ENCODE measurements around the gene HOXD12.

HOXD12 gene

GRCh38 chr2:176124110-176124946 lies 24.7 kb downstream of the HOXD12 start:
- H3K4me2 ChIP-seq, result peak overlapping the region in 2 of 11 experiments; percentile 49 to 62; a peak in 4 of 22 replicates
- no peak for TF ChIP-seq Cebpa-rat (IDR thresholded peaks at IDR 0.05)
- peaks cover 0 to 91% (median 62%) of the 10 kb centered on the region in 11 experiments; a peak in 16 of 22 replicates for H4K20me1 ChIP-seq
- no peak overlapping the region; a peak in 1 of 20 replicates for H3K4me3 ChIP-seq
- H3K27me3 ChIP-seq, result peaks cover 100% of the 10 kb centered on the region in 11 experiments
- H3K9ac ChIP-seq, result no peak overlapping the region
- H3K27ac ChIP-seq, result no peak overlapping the region
- H3K4me1 ChIP-seq, result peaks cover 10 to 23% (median 15%) of the 10 kb centered on the region in 10 experiments; a peak in 13 of 20 replicates
- no peaks in the 10 kb centered on the region; a peak in 1 of 22 replicates for H3K36me3 ChIP-seq
- peaks cover 29 to 43% (median 33%) of the 10 kb centered on the region in 11 experiments for H3K9me3 ChIP-seq (replicated peaks in 1 of 11)

- TF ChIP-seq Cebpa-rat (IDR thresholded peaks at IDR 0.05), result no peak
- H3K9me3 ChIP-seq (replicated peaks in 1 of 11), result peaks cover 32 to 45% (median 39%) of the 10 kb centered on the region in 11 experiments
- H4K20me1 ChIP-seq, result peaks cover 0 to 88% (median 64%) of the 10 kb centered on the region in 11 experiments; a peak in 16 of 22 replicates
- H3K4me2 ChIP-seq, result peak overlapping the region in 2 of 11 experiments; percentile 49 to 62; a peak in 3 of 22 replicates
- H3K4me1 ChIP-seq, result peaks cover 10 to 23% (median 15%) of the 10 kb centered on the region in 10 experiments; a peak in 13 of 20 replicates
- H3K9ac ChIP-seq, result no peak overlapping the region
- H3K27me3 ChIP-seq, result peaks cover 100% of the 10 kb centered on the region in 11 experiments
- H3K36me3 ChIP-seq, result no peaks in the 10 kb centered on the region; a peak in 1 of 22 replicates
- no peak overlapping the region for H3K27ac ChIP-seq
- H3K4me3 ChIP-seq, result no peak overlapping the region
Measured at GRCh38 chr2:176124947-176125771, 25.6 kb downstream of the HOXD12 start.

- Histone ChIP-seq H3K27me3 (peaks cover 100% of the 10 kb centered on the region in 11 experiments), H3K4me2 (no peak overlapping the region), H3K27ac (no peak overlapping the region), H3K9ac (no peak overlapping the region), H3K9me3 (replicated peaks in 1 of 11) (peaks cover 38 to 49% (median 45%) of the 10 kb centered on the region in 11 experiments), H3K36me3 (no peaks in the 10 kb centered on the region; a peak in 1 of 22 replicates), H4K20me1 (peaks cover 0 to 82% (median 63%) of the 10 kb centered on the region in 11 experiments; a peak in 16 of 22 replicates), H3K4me3 (no peak overlapping the region), H3K4me1 (peaks cover 10 to 23% (median 15%) of the 10 kb centered on the region in 10 experiments; a peak in 13 of 20 replicates)
- TF ChIP-seq Cebpa-rat (IDR thresholded peaks at IDR 0.05), result no peak
Measured at GRCh38 chr2:176125772-176126054, 26.1 kb downstream of the HOXD12 start.

GRCh38 chr2:176126929-176127773 lies 27.6 kb downstream of the HOXD12 start:
- H3K27ac ChIP-seq, result no peak overlapping the region
- no peak for TF ChIP-seq Cebpa-rat (IDR thresholded peaks at IDR 0.05)
- H3K9ac ChIP-seq, result no peak overlapping the region
- peaks cover 10 to 23% (median 15%) of the 10 kb centered on the region in 10 experiments; a peak in 13 of 20 replicates for H3K4me1 ChIP-seq
- H3K4me2 ChIP-seq, result peak overlapping the region in 3 of 11 experiments; percentile 33 to 45 (median 38); a peak in 2 of 22 replicates
- no peak overlapping the region for H3K4me3 ChIP-seq
- peaks cover 0 to 71% (median 53%) of the 10 kb centered on the region in 11 experiments; a peak in 16 of 22 replicates for H4K20me1 ChIP-seq
- peaks cover 28 to 42% (median 36%) of the 10 kb centered on the region in 11 experiments for H3K9me3 ChIP-seq (replicated peaks in 1 of 11)
- peaks cover 100% of the 10 kb centered on the region in 11 experiments for H3K27me3 ChIP-seq
- no peaks in the 10 kb centered on the region; a peak in 1 of 22 replicates for H3K36me3 ChIP-seq

GRCh38 chr2:176127774-176128072 lies 28.1 kb downstream of the HOXD12 start:
- Histone ChIP-seq H3K27ac (no peak overlapping the region), H3K36me3 (no peaks in the 10 kb centered on the region; a peak in 1 of 22 replicates), H3K9ac (no peak overlapping the region), H4K20me1 (peaks cover 0 to 72% (median 50%) of the 10 kb centered on the region in 11 experiments; a peak in 16 of 22 replicates), H3K9me3 (replicated peaks in 1 of 11) (peaks cover 22 to 37% (median 30%) of the 10 kb centered on the region in 11 experiments), H3K4me1 (peaks cover 10 to 23% (median 15%) of the 10 kb centered on the region in 10 experiments; a peak in 13 of 20 replicates), H3K4me3 (peak overlapping the region in 1 of 10 experiments; percentile 46; a peak in 1 of 20 replicates), H3K4me2 (peak overlapping the region in 5 of 11 experiments; percentile 31 to 96 (median 66); a peak in 7 of 22 replicates), H3K27me3 (peaks cover 100% of the 10 kb centered on the region in 11 experiments)
- no peak for TF ChIP-seq Cebpa-rat (IDR thresholded peaks at IDR 0.05)

GRCh38 chr2:176128172-176128981 lies 28.8 kb downstream of the HOXD12 start:
- Histone ChIP-seq H3K9me3 (replicated peaks in 1 of 11) (peaks cover 16 to 30% (median 24%) of the 10 kb centered on the region in 11 experiments), H3K36me3 (no peaks in the 10 kb centered on the region), H3K27ac (no peak overlapping the region), H3K9ac (no peak overlapping the region), H4K20me1 (peaks cover 0 to 72% (median 48%) of the 10 kb centered on the region in 11 experiments; a peak in 16 of 22 replicates), H3K27me3 (peaks cover 100% of the 10 kb centered on the region in 11 experiments), H3K4me1 (peaks cover 10 to 23% (median 15%) of the 10 kb centered on the region in 10 experiments; a peak in 13 of 20 replicates), H3K4me3 (peak overlapping the region in 8 of 10 experiments; percentile 0 to 46 (median 36); a peak in 12 of 20 replicates), H3K4me2 (peak overlapping the region; percentile 31 to 96 (median 66))
- TF ChIP-seq Cebpa-rat (IDR thresholded peaks at IDR 0.05), result no peak

- no peak within 1 kb of the TSS for H3K9ac ChIP-seq
- peak within 1 kb of the TSS; percentile 31 to 96 (median 66) for H3K4me2 ChIP-seq
- no peak for TF ChIP-seq Cebpa-rat (IDR thresholded peaks at IDR 0.05)
- H3K9me3 ChIP-seq (replicated peaks in 1 of 11), result peaks cover 10 to 23% (median 18%) of the 10 kb centered on the region in 11 experiments
- peaks cover 100% of the 10 kb centered on the region in 11 experiments for H3K27me3 ChIP-seq
- H3K4me1 ChIP-seq, result peaks cover 10 to 22% (median 15%) of the 10 kb centered on the region in 10 experiments; a peak in 13 of 20 replicates
- H4K20me1 ChIP-seq, result peaks cover 0 to 66% (median 44%) of the 10 kb centered on the region in 11 experiments; a peak in 16 of 22 replicates
- H3K4me3 ChIP-seq, result peak within 1 kb of the TSS in 8 of 10 experiments; percentile 0 to 46 (median 36); a peak in 12 of 20 replicates
- no peak within 1 kb of the TSS for H3K27ac ChIP-seq
- H3K36me3 ChIP-seq, result no peaks in the 10 kb centered on the region
Measured at GRCh38 chr2:176128982-176129796, 29.6 kb downstream of the HOXD12 start, which contains the start of gene HOXD8. Gene HOXD8 (plus strand): TSS chr2:176129705. CDS start chr2:176130367, 662 bp downstream.
